GM12878 (cell line): ENCODE results near the gene PRR11. TPM values are rescaled to one million over a fixed set of nuclear protein-coding genes. Genes with fewer than 3 reads are reported as not detected.

Source experiments
- ATAC-seq: fragments of 200-7000 bp; cut with Tn5 transposase; 3 replicates; pipeline ENCODE4 v1.9.1; 2020; ENCODE audit warnings: mild to moderate bottlenecking, moderate library complexity
- BruUV-seq: library from RNA; stranded (reverse); fragments of 400-500 nt; replicated peaks from 2 replicates; lab custom pipeline; 2021; lab: Mats Ljungman, UMichigan
- CTCF ChIA-PET: fragments of 300-600 bp; sonication (Branson Sonifier 250); formaldehyde crosslinking; extraction: SDS; loops from one replicate; lab custom pipeline; 2021; ENCODE audit warnings: inconsistent platforms; lab: Yijun Ruan, JAX
- POLR2A ChIA-PET: fragments of 350-600 bp; formaldehyde crosslinking; extraction: SDS; loops from one replicate; lab custom pipeline; 2021; ENCODE audit warnings: inconsistent platforms; lab: Charles Lee
- RAD21 ChIA-PET: fragments of 300-600 bp; sonication (Branson Sonifier 250); formaldehyde crosslinking; loops from one replicate; lab custom pipeline; 2023; ENCODE audit warnings: antibody characterized with exemption; ENCODE audit not compliant: unreplicated experiment; lab: Charles Lee
- SMC1A ChIA-PET: fragments of 300-600 bp; sonication (Branson Sonifier 250); formaldehyde crosslinking; loops from one replicate; lab custom pipeline; 2023; ENCODE audit not compliant: unreplicated experiment, uncharacterized antibody; lab: Charles Lee
- DNase-seq: peaks from one replicate; pipeline ENCODE4 v3.0.0-alpha.2; 2011; ENCODE audit warnings: low read depth, low spot score
- FAIRE-seq: peaks from 3 replicates; lab custom pipeline; 2011; peaks lifted over from hg19 to GRCh38; lab: Jason Lieb, UNC
- H2AFZ ChIP-seq: 2 replicates; pipeline ENCODE4 v1.6.0; 2011; ENCODE audit warnings: low read depth, low read length, control low read depth; ENCODE audit not compliant: control insufficient read depth
- H3K27ac ChIP-seq: 2 replicates; pipeline ENCODE4 v1.5.1; 2011; ENCODE audit warnings: control low read depth; ENCODE audit not compliant: control insufficient read depth, insufficient read depth
- H3K27me3 ChIP-seq, 2 experiments: replicated peaks in 1 of 2; 2 replicates each; pipeline versions ENCODE4 v1.6.0 to v1.6.1; 2011; ENCODE audit warnings: low read length in 1 of 2; ENCODE audit not compliant: control insufficient read depth in 2 of 2, insufficient read depth in 2 of 2
- H3K36me3 ChIP-seq, 2 experiments: 2 replicates each; pipeline ENCODE4 v1.5.1; 2011; ENCODE audit warnings: low read length in 1 of 2; ENCODE audit not compliant: control insufficient read depth in 2 of 2, insufficient read depth in 2 of 2
- H3K4me1 ChIP-seq: 2 replicates; pipeline ENCODE4 v1.6.1; 2011; ENCODE audit warnings: mild to moderate bottlenecking, low read length, moderate library complexity, mixed read lengths; ENCODE audit not compliant: control insufficient read depth, insufficient read depth
- H3K4me2 ChIP-seq: 2 replicates; pipeline ENCODE4 v1.6.0; 2011; ENCODE audit warnings: control low read depth; ENCODE audit not compliant: control insufficient read depth, insufficient read depth
- H3K4me3 ChIP-seq: fragments of 200-600 bp; sonication (generic); 2 replicates; pipeline ENCODE4 v1.5.1; 2016
- H3K79me2 ChIP-seq: 2 replicates; pipeline ENCODE4 v1.6.0; 2011; ENCODE audit warnings: low read length; ENCODE audit not compliant: control insufficient read depth, insufficient read depth
- H3K9ac ChIP-seq: 2 replicates; pipeline ENCODE4 v1.8.0; 2011; ENCODE audit warnings: low read length, control low read depth, mixed read lengths; ENCODE audit not compliant: control insufficient read depth, insufficient read depth
- H3K9me3 ChIP-seq: replicated peaks from 3 replicates; pipeline ENCODE4 v1.5.1; 2011; ENCODE audit warnings: mild to moderate bottlenecking, low read length; ENCODE audit not compliant: control insufficient read depth, insufficient read depth
- H4K20me1 ChIP-seq: 2 replicates; pipeline ENCODE4 v1.6.0; 2011; ENCODE audit not compliant: control insufficient read depth, insufficient read depth
- CREM ChIP-seq: IDR thresholded peaks from 2 replicates; pipeline ENCODE4 v1.6.1; 2014; ENCODE audit warnings: antibody characterized with exemption, low read depth
- CTCF ChIP-seq, 3 experiments: IDR thresholded peaks in 2 of 3; conservative IDR thresholded peaks in 1 of 3; 2 replicates each; pipeline ENCODE4 v1.5.1; 2011; ENCODE audit warnings: low read depth in 3 of 3, low read length in 3 of 3, mild to moderate bottlenecking in 3 of 3, control low read depth in 2 of 3, moderate library complexity in 2 of 3, inconsistent platforms in 1 of 3, mixed read lengths in 1 of 3; ENCODE audit not compliant: control insufficient read depth in 2 of 3, insufficient read depth in 1 of 3; ENCODE audit errors: extremely low read depth in 1 of 3
- ELK1 ChIP-seq: IDR thresholded peaks from 2 replicates; pipeline ENCODE4 v1.6.1; 2012; ENCODE audit warnings: low read depth, low read length, improper control_type of control experiment
- MTA3 ChIP-seq: IDR thresholded peaks from 2 replicates; pipeline ENCODE4 v1.6.1; 2012; ENCODE audit warnings: low read length, inconsistent platforms, borderline replicate concordance
- MXI1 ChIP-seq: fragments of 150-350 bp; IDR thresholded peaks from 2 replicates; pipeline ENCODE4 v1.6.1; 2011; ENCODE audit warnings: low read depth, mild to moderate bottlenecking, inconsistent platforms, low read length, improper control_type of control experiment
- PAX8 ChIP-seq: fragments of 450-650 bp; IDR thresholded peaks from 2 replicates; pipeline ENCODE4 v1.6.1; 2017; ENCODE audit warnings: mild to moderate bottlenecking, moderate library complexity
- POLR2A ChIP-seq: IDR thresholded peaks from 2 replicates; pipeline ENCODE4 v1.6.1; 2011; ENCODE audit warnings: low read depth, mild to moderate bottlenecking, low read length
- RAD21 ChIP-seq: IDR thresholded peaks from 2 replicates; pipeline ENCODE4 v1.6.1; 2011; ENCODE audit warnings: mild to moderate bottlenecking, low read depth, low read length, moderate library complexity; ENCODE audit not compliant: insufficient read depth
- SMARCA5 ChIP-seq: fragments of 450-650 bp; IDR thresholded peaks from 2 replicates; pipeline ENCODE4 v1.6.1; 2017; ENCODE audit warnings: mild to moderate bottlenecking
- ZBTB33 ChIP-seq: fragments of 450-650 bp; IDR thresholded peaks from 2 replicates; pipeline ENCODE4 v1.6.1; 2017; ENCODE audit warnings: mild to moderate bottlenecking
- WGBS: methylation state at CpG from one replicate; pipeline ENCODE4 v1.1.6; 2016; ENCODE audit warnings: low lambda C conversion rate; ENCODE audit not compliant: insufficient replicate concordance, insufficient coverage; ENCODE audit errors: missing lambda C conversion rate; 5-methylcytosine and 5-hydroxymethylcytosine counted together
- in situ Hi-C: fragments of 300-500 bp; cut with MboI; formaldehyde crosslinking; loops from 9 replicates; pipeline ENCODE4 v1.14.3; 2018; ENCODE audit warnings: mixed read lengths
- intact Hi-C: fragments of 100-400 bp; cut with micrococcal nuclease; formaldehyde crosslinking; loops from one replicate; pipeline ENCODE4 v1.14.2; 2022; ENCODE audit not compliant: unreplicated experiment
- polyA plus RNA-seq, 11 experiments: library from polyadenylated mRNA; depleted of rRNA in 4 of 11; unstranded in 6 of 11; stranded (reverse) in 5 of 11; fragments of >200 nt; fragmentation: Nextera tagmentation in 4 of 11; fragmentation: Illumina TruSeq in 1 of 11; extraction: Ambion mirVana in 4 of 11; extraction: Trizol in 1 of 11; gene quantifications; 1 replicate in 1 of 11; 2 replicates in 10 of 11; pipeline versions ENCODE4 v1.2.1 to v1.2.3, GENCODE V29; 2011 to 2016; ENCODE audit warnings: inconsistent platforms in 2 of 11, missing spikeins in 2 of 11, low read depth in 1 of 11
- total RNA-seq, 4 experiments: library from RNA; depleted of rRNA in 3 of 4; stranded (reverse); fragments of >200 nt in 3 of 4; fragmentation: Illumina TruSeq in 1 of 4; extraction: Trizol in 1 of 4; gene quantifications; 2 replicates each; pipeline versions ENCODE4 v1.2.1 to v1.2.3, GENCODE V29; 2013 to 2021

PRR11 gene
- total and polyA plus RNA-seq, 10 of the 15 experiments (the other 5 are each of a cell fraction or from before 2014, with no cell fraction given): 20.8 to 97.0 (median 48.3) TPM

GRCh38 chr17:59190806-59191205 lies 35.3 kb downstream of the PRR11 start:
- WGBS: 100% methylated on average over 2 of the region's 2 CpGs

More at GRCh38 chr17:59190806-59191205, 35.3 kb downstream of the PRR11 start:
- no peaks in the 10 kb centered on the region for H3K4me1 ChIP-seq
- no peak for TF ChIP-seq ELK1
- no peak for TF ChIP-seq MXI1
- TF ChIP-seq PAX8: no peak
- TF ChIP-seq CREM: no peak
- TF ChIP-seq POLR2A: no peak
- no peak for TF ChIP-seq SMARCA5
- no peak for TF ChIP-seq RAD21
- no peak for TF ChIP-seq ZBTB33
- TF ChIP-seq MTA3: no peak
- TF ChIP-seq CTCF (IDR thresholded peaks at IDR 0.05 in 2 of 3, conservative IDR thresholded peaks at IDR 0.05 in 1 of 3; ENCODE audit: control insufficient read depth in 2 of 3, extremely low read depth in 1 of 3, insufficient read depth in 1 of 3, low read depth in 3 of 3, low read length in 3 of 3): no peak
- TF ChIP-seq, all 136 proteins: peak for 0
- H3K4me3 ChIP-seq: no peak overlapping the region
- ATAC-seq: no peak
- no peaks in the 10 kb centered on the region for H3K27me3 ChIP-seq
- no peak for DNase-seq
- no peaks in the 10 kb centered on the region for H3K9me3 ChIP-seq
- in situ Hi-C loops: no loop called here
- no peak overlapping the region for H3K9ac ChIP-seq
- ChIA-PET RAD21 (no interaction called here), CTCF (no interaction called here), SMC1A (no interaction called here), POLR2A (interaction anchor here (1.4 kb wide), 1 partner anchor 12 kb away, joined by 4 read pairs; no protein-coding TSS in a partner anchor)
- intact Hi-C loops: no loop called here
- H2AFZ ChIP-seq: no peak overlapping the region
- H4K20me1 ChIP-seq: no peaks in the 10 kb centered on the region
- BruUV-seq: no TSS peak
- no peak for FAIRE-seq
- peaks cover 5 to 14% of the 10 kb centered on the region in 2 experiments for H3K36me3 ChIP-seq
- no peaks in the 10 kb centered on the region for H3K79me2 ChIP-seq
- no peak overlapping the region for H3K27ac ChIP-seq
- no peak overlapping the region for H3K4me2 ChIP-seq
